ENCODE data around the gene NUP160. TPM values are rescaled to one million over a fixed set of nuclear protein-coding genes. Genes with fewer than 3 reads are reported as not detected.
"Not testable (repeated sequence)": the region's sequence is repeated elsewhere in the genome, so short reads cannot be mapped to it uniquely, and the experiment has no call there.

Gene NUP160
- total RNA-seq, 2 experiments from 2014 or later, result 76.4 to 77.0 TPM

- H3K36me3 Mint-ChIP-seq (ENCODE audit: low read depth), result no peaks in the 10 kb centered on the region
- intact Hi-C loops (cut with micrococcal nuclease), result no loop called here
- POLR2A ChIA-PET, result interaction anchor here (1.6 kb wide), 1 partner anchor 10 kb away, joined by 5 read pairs; no protein-coding TSS in a partner anchor
Observed at GRCh38 chr11:47889714-47890441, 41.7 kb upstream of the NUP160 start.

GRCh38 chr11:47887910-47888569 is 39.9 kb upstream of the NUP160 start:
- ATAC-seq (no peak), DNase-seq (no peak)
- TF ChIP-seq, protein P1, sequence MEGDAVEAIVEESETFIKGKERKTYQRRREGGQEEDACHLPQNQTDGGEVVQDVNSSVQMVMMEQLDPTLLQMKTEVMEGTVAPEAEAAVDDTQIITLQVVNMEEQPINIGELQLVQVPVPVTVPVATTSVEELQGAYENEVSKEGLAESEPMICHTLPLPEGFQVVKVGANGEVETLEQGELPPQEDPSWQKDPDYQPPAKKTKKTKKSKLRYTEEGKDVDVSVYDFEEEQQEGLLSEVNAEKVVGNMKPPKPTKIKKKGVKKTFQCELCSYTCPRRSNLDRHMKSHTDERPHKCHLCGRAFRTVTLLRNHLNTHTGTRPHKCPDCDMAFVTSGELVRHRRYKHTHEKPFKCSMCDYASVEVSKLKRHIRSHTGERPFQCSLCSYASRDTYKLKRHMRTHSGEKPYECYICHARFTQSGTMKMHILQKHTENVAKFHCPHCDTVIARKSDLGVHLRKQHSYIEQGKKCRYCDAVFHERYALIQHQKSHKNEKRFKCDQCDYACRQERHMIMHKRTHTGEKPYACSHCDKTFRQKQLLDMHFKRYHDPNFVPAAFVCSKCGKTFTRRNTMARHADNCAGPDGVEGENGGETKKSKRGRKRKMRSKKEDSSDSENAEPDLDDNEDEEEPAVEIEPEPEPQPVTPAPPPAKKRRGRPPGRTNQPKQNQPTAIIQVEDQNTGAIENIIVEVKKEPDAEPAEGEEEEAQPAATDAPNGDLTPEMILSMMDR (IDR thresholded peaks at IDR 0.05), result no peak
- Mint-ChIP-seq H3K27ac (no peak overlapping the region), H3K4me3 (no peak overlapping the region), H3K4me1 (ENCODE audit: low read depth) (peaks cover 32% of the 10 kb centered on the region), H3K9me3 (no peaks in the 10 kb centered on the region), H3K36me3 (ENCODE audit: low read depth) (no peaks in the 10 kb centered on the region), H3K27me3 (no peaks in the 10 kb centered on the region)
- ChIA-PET CTCF (no interaction called here), POLR2A (interaction anchor here (1.3 kb wide), 1 partner anchor 121 kb away, joined by 3 read pairs; the partner anchor contains the start of gene FNBP4)
- intact Hi-C loops (cut with micrococcal nuclease), result no loop called here

More at GRCh38 chr11:47889714-47890441, 41.7 kb upstream of the NUP160 start:
- peaks cover 27% of the 10 kb centered on the region for H3K4me1 Mint-ChIP-seq (ENCODE audit: low read depth)
- DNase-seq, result no peak
- H3K4me3 Mint-ChIP-seq, result no peak overlapping the region
- H3K27me3 Mint-ChIP-seq, result no peaks in the 10 kb centered on the region
- H3K27ac Mint-ChIP-seq, result no peak overlapping the region
- CTCF ChIA-PET, result interaction anchor here (1.2 kb wide), 1 partner anchor 42 kb away, joined by 3 read pairs; no protein-coding TSS in a partner anchor
- ATAC-seq, result no peak
- TF ChIP-seq, protein P1 (IDR thresholded peaks at IDR 0.05), result no peak
- H3K9me3 Mint-ChIP-seq, result no peaks in the 10 kb centered on the region

GRCh38 chr11:47886096-47886495 is 37.9 kb upstream of the NUP160 start:
- ATAC-seq (peak; percentile 61), DNase-seq (peak; percentile 20)
- Mint-ChIP-seq H3K36me3 (ENCODE audit: low read depth) (no peaks in the 10 kb centered on the region), H3K27me3 (no peaks in the 10 kb centered on the region), H3K4me3 (no peak overlapping the region), H3K4me1 (ENCODE audit: low read depth) (peaks cover 32% of the 10 kb centered on the region), H3K9me3 (no peaks in the 10 kb centered on the region), H3K27ac (peak overlapping the region; percentile 74)
- TF ChIP-seq, protein P1 (IDR thresholded peaks at IDR 0.05), result no peak
- ChIA-PET CTCF (interaction anchor here (0.9 to 1.2 kb wide), 3 partner anchors 13 to 35 kb away, joined by 3 read pairs; no protein-coding TSS in a partner anchor), POLR2A (no interaction called here)
- intact Hi-C loops (cut with micrococcal nuclease), result no loop called here

- H3K27me3 Mint-ChIP-seq; H3K27ac Mint-ChIP-seq; H3K4me3 Mint-ChIP-seq; DNase-seq; POLR2A ChIA-PET; H3K9me3 Mint-ChIP-seq; H3K36me3 Mint-ChIP-seq (ENCODE audit: low read depth); ATAC-seq; CTCF ChIA-PET; intact Hi-C loops (cut with micrococcal nuclease): not testable (repeated sequence)
- H3K4me1 Mint-ChIP-seq (ENCODE audit: low read depth), result peaks cover 14% of the 10 kb centered on the region
Observed at GRCh38 chr11:47882437-47882836, 34.3 kb upstream of the NUP160 start.

DNA sequence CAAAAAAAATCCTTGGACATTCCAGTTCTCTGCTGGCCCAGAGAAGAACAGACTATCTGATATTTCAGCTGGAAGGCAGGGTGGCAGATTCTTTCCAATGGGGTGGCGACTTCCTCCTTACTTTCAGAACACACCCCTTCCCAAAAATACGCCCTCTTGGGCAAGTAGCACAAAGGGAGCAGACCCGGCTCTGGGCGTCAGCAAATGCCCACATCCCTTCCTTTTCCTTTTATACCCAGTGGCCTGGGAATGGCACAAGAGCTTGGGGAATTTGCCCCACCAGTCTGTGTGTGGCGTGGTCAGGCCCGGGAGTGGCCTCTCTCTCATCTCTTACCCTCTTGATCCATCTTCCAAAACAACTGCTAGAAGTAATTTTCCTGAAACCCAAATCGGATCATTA is 33.0 kb upstream of the NUP160 start:
- ATAC-seq, result no peak
- Mint-ChIP-seq H3K4me3 (no peak overlapping the region), H3K27me3 (peaks cover 2% of the 10 kb centered on the region), H3K27ac (no peak overlapping the region), H3K9me3 (peaks cover 8% of the 10 kb centered on the region), H3K36me3 (ENCODE audit: low read depth) (no peaks in the 10 kb centered on the region), H3K4me1 (ENCODE audit: low read depth) (peaks cover 11% of the 10 kb centered on the region)
- no peak for DNase-seq
- TF ChIP-seq, protein P1 (IDR thresholded peaks at IDR 0.05), result no peak
- ChIA-PET POLR2A (interaction anchor here (0.6 to 0.8 kb wide), 2 partner anchors 9 to 227 kb away, joined by 3 read pairs; no protein-coding TSS in a partner anchor), CTCF (interaction anchor here (2.1 kb wide), 1 partner anchor 28 kb away, joined by 8 read pairs; no protein-coding TSS in a partner anchor)
- intact Hi-C loops (cut with micrococcal nuclease), result no loop called here

All from activated CD8-positive, alpha-beta T cell treated with anti-CD3 and anti-CD28 coated beads for 36 hours (primary cell).